ENCODE data around the gene ZFYVE21. TPM values are rescaled to one million over a fixed set of nuclear protein-coding genes. Genes with fewer than 3 reads are reported as not detected.

The ZFYVE21 gene
- polyA plus RNA-seq, 1 donor from 2014 or later = 10.3 TPM

- Mint-ChIP-seq H3K27ac (peak overlapping the region in 1 of 3 donors; percentile 21), H3K9me3 (no peaks in the 10 kb centered on the region), H3K4me1 (peaks cover 22 to 30% (median 29%) of the 10 kb centered on the region in 3 donors), H3K4me3 (peak overlapping the region in 1 of 4 donors; percentile 5), H3K36me3 (no peaks in the 10 kb centered on the region), H3K27me3 (no peaks in the 10 kb centered on the region)
Observed at GRCh38 chr14:103697603-103698379, 17.8 kb upstream of the ZFYVE21 start.

GRCh38 chr14:103698380-103699260, 17.0 kb upstream of the ZFYVE21 start:
- Mint-ChIP-seq H3K4me1 (peaks cover 22 to 33% (median 30%) of the 10 kb centered on the region in 3 donors), H3K27ac (peak overlapping the region in 1 of 3 donors; percentile 44), H3K4me3 (peak overlapping the region in 2 of 4 donors; percentile 30 to 57), H3K36me3 (no peaks in the 10 kb centered on the region), H3K9me3 (no peaks in the 10 kb centered on the region), H3K27me3 (no peaks in the 10 kb centered on the region)

GRCh38 chr14:103699261-103699661, 16.3 kb upstream of the ZFYVE21 start:
- H3K4me1 Mint-ChIP-seq = peaks cover 22 to 36% (median 30%) of the 10 kb centered on the region in 3 donors
- no peaks in the 10 kb centered on the region for H3K9me3 Mint-ChIP-seq
- H3K36me3 Mint-ChIP-seq = peaks cover 2% of the 10 kb centered on the region
- H3K4me3 Mint-ChIP-seq = peak overlapping the region in 3 of 4 donors; percentile 30 to 57 (median 45)
- H3K27me3 Mint-ChIP-seq = no peaks in the 10 kb centered on the region
- H3K27ac Mint-ChIP-seq = peak overlapping the region in 1 of 3 donors; percentile 44

- peak overlapping the region in 1 of 3 donors; percentile 44 for H3K27ac Mint-ChIP-seq
- peaks cover 2% of the 10 kb centered on the region for H3K36me3 Mint-ChIP-seq
- no peaks in the 10 kb centered on the region for H3K27me3 Mint-ChIP-seq
- H3K9me3 Mint-ChIP-seq = no peaks in the 10 kb centered on the region
- H3K4me3 Mint-ChIP-seq = peak overlapping the region in 2 of 4 donors; percentile 51 to 55
- peaks cover 22 to 36% (median 30%) of the 10 kb centered on the region in 3 donors for H3K4me1 Mint-ChIP-seq
Observed at GRCh38 chr14:103699901-103700752, 15.5 kb upstream of the ZFYVE21 start.

GRCh38 chr14:103700753-103701490, 14.7 kb upstream of the ZFYVE21 start:
- Mint-ChIP-seq H3K27ac (peak overlapping the region in 1 of 3 donors; percentile 63), H3K4me1 (peaks cover 22 to 31% (median 27%) of the 10 kb centered on the region in 3 donors), H3K4me3 (peak overlapping the region in 2 of 4 donors; percentile 51 to 66), H3K36me3 (peaks cover 2% of the 10 kb centered on the region), H3K9me3 (no peaks in the 10 kb centered on the region), H3K27me3 (no peaks in the 10 kb centered on the region)

- peaks cover 11 to 22% (median 17%) of the 10 kb centered on the region in 3 donors for H3K4me1 Mint-ChIP-seq
- H3K27ac Mint-ChIP-seq = peak overlapping the region in 2 of 3 donors; percentile 63 to 96
- H3K36me3 Mint-ChIP-seq = peaks cover 2% of the 10 kb centered on the region
- H3K4me3 Mint-ChIP-seq = peak overlapping the region in 3 of 4 donors; percentile 23 to 66 (median 47)
- no peaks in the 10 kb centered on the region for H3K27me3 Mint-ChIP-seq
- no peaks in the 10 kb centered on the region for H3K9me3 Mint-ChIP-seq
Observed at GRCh38 chr14:103702095-103702494, 13.5 kb upstream of the ZFYVE21 start.

GRCh38 chr14:103702497-103703432, 12.8 kb upstream of the ZFYVE21 start:
- no peaks in the 10 kb centered on the region for H3K9me3 Mint-ChIP-seq
- H3K27ac Mint-ChIP-seq = peak overlapping the region; percentile 59 to 74 (median 71)
- H3K27me3 Mint-ChIP-seq = no peaks in the 10 kb centered on the region
- H3K36me3 Mint-ChIP-seq = peaks cover 2% of the 10 kb centered on the region
- peak overlapping the region in 1 of 4 donors; percentile 75 for H3K4me3 Mint-ChIP-seq
- H3K4me1 Mint-ChIP-seq = peaks cover 7 to 18% (median 13%) of the 10 kb centered on the region in 3 donors

- Mint-ChIP-seq H3K9me3 (no peaks in the 10 kb centered on the region), H3K4me3 (no peak overlapping the region), H3K36me3 (peaks cover 4% of the 10 kb centered on the region), H3K4me1 (peaks cover 7 to 18% (median 12%) of the 10 kb centered on the region in 3 donors), H3K27ac (peak overlapping the region in 1 of 3 donors; percentile 71), H3K27me3 (no peaks in the 10 kb centered on the region)
Observed at GRCh38 chr14:103703433-103704385, 11.9 kb upstream of the ZFYVE21 start.

- no peaks in the 10 kb centered on the region for H3K27me3 Mint-ChIP-seq
- H3K9me3 Mint-ChIP-seq = no peaks in the 10 kb centered on the region
- peaks cover 7 to 18% (median 7%) of the 10 kb centered on the region in 3 donors for H3K4me1 Mint-ChIP-seq
- no peak overlapping the region for H3K4me3 Mint-ChIP-seq
- peak overlapping the region in 1 of 3 donors; percentile 62 for H3K27ac Mint-ChIP-seq
- H3K36me3 Mint-ChIP-seq = peaks cover 4% of the 10 kb centered on the region
Observed at GRCh38 chr14:103704708-103705107, 10.9 kb upstream of the ZFYVE21 start.

- Mint-ChIP-seq H3K27ac (peak overlapping the region in 1 of 3 donors; percentile 62), H3K4me3 (no peak overlapping the region), H3K4me1 (peaks cover 7 to 18% (median 7%) of the 10 kb centered on the region in 3 donors), H3K9me3 (no peaks in the 10 kb centered on the region), H3K27me3 (no peaks in the 10 kb centered on the region), H3K36me3 (peaks cover 4% of the 10 kb centered on the region)
Observed at GRCh38 chr14:103705118-103705503, 10.5 kb upstream of the ZFYVE21 start.

- Mint-ChIP-seq H3K27ac (no peak overlapping the region), H3K27me3 (no peaks in the 10 kb centered on the region), H3K9me3 (no peaks in the 10 kb centered on the region), H3K4me3 (no peak overlapping the region), H3K36me3 (peaks cover 4% of the 10 kb centered on the region), H3K4me1 (peaks cover 7 to 18% (median 8%) of the 10 kb centered on the region in 3 donors)
Observed at GRCh38 chr14:103705504-103706284, 9.9 kb upstream of the ZFYVE21 start.
